ENCODE data around the gene HNF1B.

GRCh38 chr17:37770631-37771518 lies 26.0 kb upstream of the HNF1B start:
- TF ChIP-seq, protein P1, sequence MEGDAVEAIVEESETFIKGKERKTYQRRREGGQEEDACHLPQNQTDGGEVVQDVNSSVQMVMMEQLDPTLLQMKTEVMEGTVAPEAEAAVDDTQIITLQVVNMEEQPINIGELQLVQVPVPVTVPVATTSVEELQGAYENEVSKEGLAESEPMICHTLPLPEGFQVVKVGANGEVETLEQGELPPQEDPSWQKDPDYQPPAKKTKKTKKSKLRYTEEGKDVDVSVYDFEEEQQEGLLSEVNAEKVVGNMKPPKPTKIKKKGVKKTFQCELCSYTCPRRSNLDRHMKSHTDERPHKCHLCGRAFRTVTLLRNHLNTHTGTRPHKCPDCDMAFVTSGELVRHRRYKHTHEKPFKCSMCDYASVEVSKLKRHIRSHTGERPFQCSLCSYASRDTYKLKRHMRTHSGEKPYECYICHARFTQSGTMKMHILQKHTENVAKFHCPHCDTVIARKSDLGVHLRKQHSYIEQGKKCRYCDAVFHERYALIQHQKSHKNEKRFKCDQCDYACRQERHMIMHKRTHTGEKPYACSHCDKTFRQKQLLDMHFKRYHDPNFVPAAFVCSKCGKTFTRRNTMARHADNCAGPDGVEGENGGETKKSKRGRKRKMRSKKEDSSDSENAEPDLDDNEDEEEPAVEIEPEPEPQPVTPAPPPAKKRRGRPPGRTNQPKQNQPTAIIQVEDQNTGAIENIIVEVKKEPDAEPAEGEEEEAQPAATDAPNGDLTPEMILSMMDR (conservative IDR thresholded peaks at IDR 0.05), result peak; percentile 88
- TF ChIP-seq EZH2 (IDR thresholded peaks at IDR 0.05; ENCODE audit: low read depth), result no peak
